NK-92 (cell line): ENCODE data around the gene VMO1.
"Not testable (repeated sequence)": the region's sequence is repeated elsewhere in the genome, so short reads cannot be mapped to it uniquely, and the experiment has no call there.

ENCODE experiments used
- DNase-seq: peaks from one replicate; lab custom pipeline; 2025; ENCODE audit not compliant: unreplicated experiment; lab: John Stamatoyannopoulos, UW

The VMO1 gene, protein sequence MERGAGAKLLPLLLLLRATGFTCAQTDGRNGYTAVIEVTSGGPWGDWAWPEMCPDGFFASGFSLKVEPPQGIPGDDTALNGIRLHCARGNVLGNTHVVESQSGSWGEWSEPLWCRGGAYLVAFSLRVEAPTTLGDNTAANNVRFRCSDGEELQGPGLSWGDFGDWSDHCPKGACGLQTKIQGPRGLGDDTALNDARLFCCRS

DNA sequence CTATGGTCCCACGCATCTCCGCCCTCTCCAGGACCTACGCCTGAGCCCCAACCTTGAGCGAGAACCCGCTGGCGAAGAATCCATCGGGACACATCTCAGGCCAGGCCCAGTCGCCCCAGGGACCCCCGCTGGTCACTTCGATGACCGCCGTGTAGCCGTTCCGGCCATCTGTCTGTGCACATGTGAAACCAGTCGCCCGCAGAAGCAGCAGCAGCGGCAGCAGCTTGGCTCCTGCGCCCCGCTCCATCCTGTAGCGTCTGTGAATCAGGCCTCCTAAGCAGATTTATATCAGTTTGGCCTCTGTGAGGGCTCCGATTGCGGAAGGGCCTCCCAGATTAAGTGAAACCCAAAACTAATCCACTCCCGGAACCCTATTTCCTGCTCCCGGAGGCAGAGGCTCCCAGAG is at the start of gene VMO1:
Gene VMO1, minus strand, starts transcription at position 259 of the 406 bp plus-strand sequence. Its CDS starts 12 bp downstream, at position 247.
- DNase-seq = no peak

DNA sequence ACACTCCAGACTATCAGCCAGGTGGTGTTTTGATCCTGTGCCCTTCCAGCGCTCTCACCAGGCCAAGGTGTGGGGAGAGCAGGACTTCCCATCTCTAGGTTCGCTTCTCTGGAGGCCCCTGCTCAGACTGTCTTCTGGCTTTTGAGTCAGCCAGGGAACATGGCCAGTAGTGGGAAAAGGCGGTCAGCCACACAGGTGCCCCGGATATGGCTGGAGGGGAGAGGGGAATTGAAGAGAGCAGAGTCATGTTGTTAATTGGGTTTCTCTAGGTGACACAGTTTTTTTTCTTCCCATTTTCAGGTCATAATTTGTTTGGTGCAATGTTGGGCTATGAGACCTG is 48.5 kb upstream of the VMO1 start:
- no peak for DNase-seq

DNA sequence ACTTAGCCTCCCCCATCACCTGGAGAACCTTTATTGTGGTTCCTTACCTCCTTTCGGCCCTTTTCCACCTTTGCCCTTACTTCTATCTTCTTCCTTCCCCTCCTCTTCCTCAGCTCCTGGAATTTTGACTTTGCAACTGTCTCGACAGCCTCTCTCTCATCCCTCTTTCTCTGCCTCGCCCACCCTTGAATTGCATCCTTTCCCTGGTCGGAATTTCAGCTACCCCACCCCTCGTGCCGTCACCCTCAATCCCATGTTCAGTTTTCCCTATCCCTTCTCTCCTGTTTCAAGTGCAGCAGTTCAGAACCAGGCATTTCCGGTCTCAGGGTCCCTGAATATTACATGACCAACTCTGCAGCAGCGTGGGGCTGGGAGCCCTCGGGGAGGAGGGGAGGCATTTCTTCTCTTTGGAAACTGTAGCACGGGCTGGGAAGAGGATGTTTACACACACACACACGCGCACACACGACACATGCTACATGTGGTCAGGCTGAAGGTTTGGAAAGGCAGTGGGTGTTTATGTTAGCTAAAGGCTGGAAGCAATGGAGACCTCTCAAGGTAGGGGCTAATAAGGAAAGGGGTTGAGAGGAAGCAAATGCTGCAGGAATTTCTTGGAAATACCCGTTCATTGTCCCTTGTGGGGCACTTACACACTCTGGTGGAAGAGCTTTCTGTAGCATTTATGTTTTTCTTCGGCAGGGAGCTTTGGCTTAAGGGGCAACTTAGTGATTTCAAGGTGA is 47.9 kb upstream of the VMO1 start:
- no peak for DNase-seq

DNA sequence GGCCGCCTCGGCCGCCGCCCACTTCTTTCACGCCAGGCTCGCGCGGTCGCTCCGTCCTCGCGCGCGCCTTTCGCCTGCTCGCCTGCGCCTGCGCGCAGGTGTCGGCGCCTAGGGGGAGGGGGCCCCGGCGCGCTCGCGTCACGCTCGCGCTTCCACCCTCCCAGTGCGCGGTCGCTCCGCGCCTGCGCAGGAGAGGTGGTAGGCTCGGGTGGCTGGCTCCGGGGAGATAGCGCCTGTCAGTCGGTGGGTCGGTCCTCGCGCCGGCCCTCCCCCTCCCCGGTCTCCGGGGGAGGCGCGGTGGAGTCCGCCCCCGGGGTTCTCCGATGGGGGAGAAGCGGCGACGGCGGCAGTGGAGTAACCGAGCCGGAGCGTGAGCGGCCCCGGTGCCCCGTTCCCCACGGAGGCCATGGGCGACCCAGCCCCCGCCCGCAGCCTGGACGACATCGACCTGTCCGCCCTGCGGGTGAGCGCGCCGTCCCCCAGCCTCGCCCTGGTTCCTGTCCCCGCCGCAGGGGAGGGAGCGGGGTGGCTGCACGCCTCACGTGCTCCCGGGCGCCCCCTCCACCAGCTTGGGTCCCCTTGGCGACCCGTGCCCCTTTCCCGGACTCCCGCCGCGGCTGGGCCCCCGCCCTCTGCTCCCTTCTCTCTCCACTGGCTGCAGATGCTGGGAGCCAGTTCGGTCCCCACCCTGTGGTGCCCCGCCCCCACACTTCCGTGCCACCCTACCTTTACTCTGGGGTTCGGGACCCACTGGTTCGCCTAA is 47.2 kb upstream of the VMO1 start, which contains the start of gene MINK1:
Gene MINK1, plus strand, starts transcription at position 163 of the 763 bp plus-strand sequence. Its CDS starts 244 bp downstream, at position 407.
- no peak for DNase-seq

DNA sequence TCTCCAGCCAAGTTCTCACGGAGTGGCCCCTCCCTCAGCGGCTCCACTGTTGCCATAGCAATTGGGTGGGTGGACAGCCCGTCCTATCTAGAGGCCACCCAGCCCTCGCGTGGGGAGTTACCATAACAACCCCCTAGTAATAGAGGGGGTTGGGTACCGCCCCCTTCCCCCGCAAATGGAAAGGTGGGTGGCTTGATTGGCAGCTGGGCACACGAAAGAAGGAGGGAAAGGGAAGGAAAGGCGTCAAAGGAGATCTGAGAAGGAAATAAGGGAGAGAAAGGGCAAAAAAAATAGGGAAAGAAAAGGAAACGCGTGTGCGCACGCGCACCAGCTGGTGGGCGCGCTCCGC is 46.6 kb upstream of the VMO1 start:
- not testable (repeated sequence) for DNase-seq

DNA sequence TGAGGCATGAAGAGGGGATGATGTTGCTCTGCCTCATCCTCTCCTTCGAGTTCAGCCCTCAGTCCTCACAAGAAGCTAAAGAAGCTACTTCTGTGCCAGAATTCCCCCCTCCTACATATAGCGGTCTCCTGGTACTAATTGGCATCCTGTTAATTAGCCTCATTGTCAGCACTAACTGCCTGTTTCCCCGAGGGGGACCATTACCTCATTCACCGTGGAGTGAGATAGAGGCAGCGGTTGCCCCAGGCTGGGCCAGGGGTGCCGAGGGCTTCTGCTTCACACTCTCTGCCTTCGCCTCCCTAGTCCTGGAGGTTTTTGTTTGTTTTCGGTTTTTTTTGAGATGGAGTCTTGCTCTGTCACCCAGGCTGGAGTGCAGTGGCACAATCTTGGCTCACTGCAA is 41.2 kb upstream of the VMO1 start:
- no peak for DNase-seq

DNA sequence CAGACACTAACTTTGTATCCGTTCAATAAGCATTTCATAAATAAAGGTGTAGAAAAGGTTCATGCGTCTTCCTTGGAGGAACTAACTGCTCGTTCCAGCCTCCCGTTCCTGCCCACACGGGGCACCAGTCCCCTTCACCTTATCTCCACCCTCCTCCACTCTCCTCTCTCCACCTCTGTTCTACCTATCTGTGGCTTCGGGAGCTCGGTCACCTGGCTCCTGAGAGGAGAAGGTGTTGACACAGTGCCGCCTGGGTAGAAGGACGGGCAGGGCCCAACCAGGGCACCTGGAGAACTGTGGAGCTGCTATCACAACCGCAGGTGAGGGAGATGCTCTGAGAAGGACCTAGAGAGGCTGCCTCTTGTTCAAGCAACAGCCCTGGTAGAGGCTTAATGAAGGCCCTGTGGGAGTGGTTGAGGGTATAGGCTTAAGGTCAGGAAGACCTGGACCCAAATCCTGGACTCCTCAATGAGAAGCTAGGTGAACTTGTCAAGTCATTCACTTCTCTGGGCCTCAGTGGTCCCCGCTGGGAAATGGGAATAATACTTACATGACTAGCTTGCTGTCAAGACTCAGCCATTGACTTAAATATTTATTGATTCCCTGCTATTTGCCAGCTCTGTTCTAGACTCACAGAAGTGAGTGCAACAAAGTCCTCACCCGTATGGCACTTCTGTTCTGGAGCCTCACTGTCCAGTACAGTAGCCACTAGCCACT is 37.4 kb upstream of the VMO1 start:
- no peak for DNase-seq

DNA sequence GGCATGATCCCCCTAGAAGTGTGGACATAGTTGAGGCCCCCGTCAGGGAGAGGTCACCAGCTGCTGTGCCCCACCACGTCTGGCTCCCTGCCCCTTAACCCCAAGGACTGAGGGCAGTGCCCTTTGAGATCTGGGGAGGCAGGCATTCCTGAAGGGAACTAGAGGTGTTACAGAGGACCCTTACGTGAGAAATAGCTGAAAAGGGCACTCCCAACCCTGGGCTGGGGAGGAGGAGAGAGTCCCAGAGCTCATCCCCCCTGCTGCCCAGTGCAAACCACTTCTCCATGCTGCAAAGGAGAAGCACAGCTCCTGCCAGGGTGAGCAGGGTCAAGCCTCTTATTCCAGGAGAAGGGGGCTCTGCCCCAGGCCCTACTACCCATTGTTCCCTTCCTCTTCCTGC is 36.7 kb upstream of the VMO1 start:
- DNase-seq = no peak

DNA sequence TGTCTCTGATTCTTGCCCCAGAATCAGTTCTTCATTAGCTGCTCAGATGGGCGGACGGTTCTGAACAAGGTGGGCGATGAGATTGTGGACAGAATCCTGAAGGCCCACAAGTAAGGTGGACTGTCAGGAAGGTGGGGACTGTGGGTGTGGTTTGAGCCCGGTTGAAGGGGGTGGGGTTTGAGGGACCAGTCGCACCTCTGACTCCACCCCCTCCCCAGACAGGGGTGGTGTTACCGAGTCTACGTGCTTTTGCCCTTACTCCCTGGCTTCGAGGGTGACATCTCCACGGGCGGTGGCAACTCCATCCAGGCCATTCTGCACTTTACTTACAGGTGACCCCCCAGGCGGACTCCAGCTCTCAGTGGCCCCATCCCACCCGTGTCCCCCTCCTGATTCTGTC is 32.1 kb upstream of the VMO1 start:
- DNase-seq = no peak

DNA sequence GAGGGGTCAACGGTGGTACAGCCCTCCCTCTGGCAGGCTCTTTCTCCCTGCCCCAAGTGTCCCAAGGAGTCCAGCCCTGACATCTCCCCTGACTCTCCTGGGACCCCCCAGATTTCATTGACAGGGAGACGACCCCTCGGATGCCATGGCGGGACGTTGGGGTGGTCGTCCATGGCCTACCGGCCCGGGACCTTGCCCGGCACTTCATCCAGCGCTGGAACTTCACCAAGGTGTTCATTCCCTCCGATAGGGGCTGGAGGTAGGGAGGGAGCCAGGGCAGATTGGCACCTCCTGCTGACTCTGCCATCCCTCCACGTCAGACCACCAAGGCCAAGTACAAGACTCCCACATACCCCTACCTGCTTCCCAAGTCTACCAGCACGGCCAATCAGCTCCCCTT is 30.7 kb upstream of the VMO1 start:
- no peak for DNase-seq

DNA sequence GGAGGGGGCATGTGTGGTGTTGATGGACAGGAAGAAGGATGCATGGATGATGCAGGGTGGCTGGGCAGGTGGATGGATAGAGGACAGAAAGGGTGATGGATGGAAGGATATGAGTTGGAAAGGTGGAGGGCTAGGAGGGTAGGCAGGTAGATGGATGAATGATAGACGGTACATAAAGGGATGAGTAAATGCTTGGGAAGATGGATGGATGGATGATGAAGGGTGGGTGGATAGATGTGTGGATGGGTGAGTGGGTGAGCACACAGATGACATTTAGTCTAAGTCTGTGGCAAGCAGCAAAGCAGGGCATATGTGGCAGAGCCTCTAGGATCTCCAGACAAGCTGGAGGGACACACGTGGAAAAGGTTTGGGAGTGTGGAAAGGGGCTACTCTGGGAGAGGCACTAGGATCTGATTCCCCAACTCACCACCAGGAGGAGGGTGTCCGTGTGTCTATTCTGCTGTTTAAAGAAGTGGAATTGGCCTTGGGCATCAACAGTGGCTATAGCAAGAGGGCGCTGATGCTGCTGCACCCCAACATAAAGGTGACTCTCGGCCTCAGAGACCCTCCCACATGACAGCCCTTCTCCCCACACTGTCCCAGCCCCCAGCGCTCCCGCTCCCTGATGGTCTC is 29.0 kb upstream of the VMO1 start:
- DNase-seq = no peak

DNA sequence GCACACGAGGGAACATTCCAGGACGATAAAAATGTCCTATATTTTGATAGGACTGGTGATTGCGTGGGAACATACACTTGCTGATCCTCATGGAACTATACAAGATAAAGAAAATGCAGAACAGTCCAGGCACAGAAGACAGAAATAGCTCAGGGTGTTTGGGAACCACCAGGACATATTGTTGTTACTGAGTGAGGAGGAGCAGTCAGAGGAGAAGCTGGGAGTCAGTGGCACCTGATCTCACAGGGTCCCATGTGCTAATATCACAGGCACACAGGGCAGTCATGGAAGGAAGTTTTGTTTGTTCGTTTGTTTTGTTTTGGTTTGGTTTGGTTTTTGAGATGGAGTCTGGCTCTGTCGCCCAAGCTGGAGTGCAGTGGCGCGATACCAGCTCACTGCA is 26.5 kb upstream of the VMO1 start:
- DNase-seq = no peak

DNA sequence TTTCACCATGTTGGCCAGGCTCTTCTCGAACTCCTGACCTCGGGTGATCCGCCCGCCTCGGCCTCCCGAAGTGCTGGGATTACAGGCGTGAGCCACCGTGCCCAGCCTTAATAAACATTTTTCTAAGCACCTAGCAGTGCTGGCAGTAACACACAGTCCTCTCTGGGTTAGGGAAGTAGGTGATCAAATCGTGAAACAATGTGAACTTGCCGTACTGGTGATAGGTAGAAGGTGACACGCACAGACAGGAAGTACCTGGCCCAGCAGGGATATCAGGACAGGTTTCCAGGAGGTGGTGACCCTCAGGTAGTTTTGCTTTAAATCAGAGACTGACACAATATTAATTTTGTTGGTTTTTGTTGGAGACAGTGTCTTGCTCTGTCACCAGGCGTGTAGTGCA is 25.3 kb upstream of the VMO1 start:
- no peak for DNase-seq

DNA sequence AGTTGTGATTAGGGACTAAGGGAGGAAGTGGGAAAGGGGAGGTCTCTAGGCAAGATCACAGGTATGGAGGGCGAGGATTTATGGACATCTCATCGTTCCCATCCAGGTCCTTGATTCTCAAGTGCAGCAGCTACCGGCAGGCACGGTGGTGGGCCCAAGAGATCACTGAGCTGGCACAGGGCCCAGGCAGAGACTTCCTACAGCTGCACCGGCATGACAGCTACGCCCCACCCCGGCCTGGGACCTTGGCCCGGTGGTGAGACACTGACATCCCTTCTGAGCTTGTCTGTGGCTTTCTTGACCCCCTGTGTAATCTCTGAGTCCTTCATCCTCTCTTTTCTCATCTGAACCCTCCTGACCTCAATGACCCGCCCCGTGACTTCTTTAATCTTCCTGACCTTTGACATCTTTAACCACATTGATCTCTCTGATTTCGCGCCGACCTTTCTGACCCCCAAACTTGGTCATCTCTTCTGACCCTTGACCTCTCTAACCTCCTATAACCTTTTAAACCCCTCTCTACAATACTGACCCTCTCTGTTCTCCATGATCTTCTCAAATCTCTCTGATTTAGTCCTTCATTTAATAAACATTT is 24.6 kb upstream of the VMO1 start:
- DNase-seq = no peak

DNA sequence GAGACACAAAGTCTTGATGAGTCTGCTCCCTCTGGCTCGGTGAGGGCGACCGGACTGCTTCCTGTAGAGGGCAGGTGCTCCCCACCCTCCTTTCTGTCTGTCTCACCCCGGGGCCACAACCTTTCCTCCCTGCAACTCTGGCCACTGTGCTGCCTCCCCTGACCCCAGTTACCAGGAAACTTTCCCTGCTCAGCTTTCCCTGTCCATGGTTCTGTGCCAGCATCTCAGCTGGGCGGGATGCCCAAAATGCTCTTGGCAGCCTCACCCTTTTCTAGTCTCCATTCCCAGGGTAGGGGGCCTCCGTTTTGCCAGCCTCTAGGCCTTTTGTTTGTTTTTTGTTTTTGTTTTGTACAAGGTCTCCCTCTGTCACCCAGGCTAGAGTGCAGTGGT is 22.2 kb upstream of the VMO1 start:
- DNase-seq = no peak

DNA sequence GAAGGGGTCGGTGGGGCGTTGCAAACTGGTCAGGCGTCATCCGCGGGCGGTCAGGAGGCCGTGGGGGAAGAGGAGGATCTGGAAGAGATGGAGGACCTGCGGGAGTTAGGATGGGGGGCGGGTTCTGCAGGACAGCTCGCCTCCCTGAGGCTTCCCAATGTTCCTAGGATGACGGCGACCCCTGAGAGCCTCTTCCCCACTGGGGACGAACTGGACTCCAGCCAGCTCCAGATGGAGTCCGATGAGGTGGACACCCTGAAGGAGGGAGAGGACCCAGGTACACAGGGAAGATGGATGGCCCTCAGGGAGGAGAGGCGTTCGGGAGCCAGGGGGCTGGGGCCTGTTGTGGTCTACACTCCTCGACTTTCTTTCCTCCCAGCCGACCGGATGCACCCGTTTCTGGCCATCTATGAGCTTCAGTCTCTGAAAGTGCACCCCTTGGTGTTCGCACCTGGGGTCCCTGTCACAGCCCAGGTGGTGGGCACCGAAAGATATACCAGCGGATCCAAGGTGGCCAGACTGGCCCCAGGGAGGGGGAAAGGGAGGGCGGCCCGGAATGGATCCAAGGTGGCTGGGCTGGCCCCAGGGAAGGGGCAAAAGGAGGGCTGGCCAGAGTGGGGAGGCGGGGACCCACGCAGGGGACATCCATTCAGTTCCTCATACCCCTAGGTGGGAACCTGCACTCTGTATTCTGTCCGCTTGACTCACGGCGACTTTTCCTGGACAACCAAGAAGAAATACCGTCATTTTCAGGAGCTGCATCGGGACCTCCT is 21.6 kb upstream of the VMO1 start:
- DNase-seq = no peak

DNA sequence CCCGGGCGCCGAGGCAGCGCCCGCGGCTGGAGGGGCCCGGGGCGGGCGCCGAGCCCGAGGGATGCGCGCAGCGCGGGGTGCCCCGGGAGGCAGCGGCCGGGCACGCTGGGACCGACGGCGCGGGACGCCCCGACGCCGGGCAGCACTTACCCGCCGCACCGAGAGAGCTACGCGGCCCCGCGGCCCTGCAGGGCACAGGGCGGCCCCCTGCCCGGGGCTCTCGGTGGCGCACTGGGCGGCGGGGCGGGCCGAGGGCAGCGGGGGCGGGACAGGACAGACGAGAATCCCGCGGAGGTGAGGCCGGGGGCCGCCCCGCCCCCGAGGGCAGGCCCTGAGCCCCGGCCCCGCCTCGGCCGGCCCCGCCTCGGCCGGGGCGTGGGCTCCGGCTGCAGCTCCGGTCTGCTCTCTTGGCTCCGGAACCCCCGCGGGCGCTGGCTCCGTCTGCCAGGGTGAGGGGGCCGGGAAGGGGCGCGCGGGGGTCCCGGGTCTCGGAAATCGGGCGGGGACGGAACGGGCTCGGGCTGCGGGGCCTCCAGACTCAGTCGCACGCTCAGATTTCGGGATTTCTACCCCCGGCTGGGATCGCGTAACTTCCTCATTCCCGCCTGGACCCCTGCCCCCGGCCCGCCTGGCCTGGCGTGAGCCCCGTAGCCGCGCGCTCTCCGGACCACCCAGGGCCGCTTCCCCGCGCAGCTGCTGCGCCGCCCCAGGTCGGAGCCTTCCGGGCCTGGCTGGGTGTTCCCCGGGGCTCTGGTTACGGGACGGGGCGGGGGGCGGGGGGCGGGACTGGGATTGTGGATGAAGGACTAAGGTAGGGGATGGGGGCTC is 20.8 kb upstream of the VMO1 start, which contains the start of gene PLD2:
Gene PLD2, plus strand, starts transcription at position 376 of the 828 bp plus-strand sequence. CDS start 621 bp downstream, outside the sequence.
- no peak for DNase-seq

DNA sequence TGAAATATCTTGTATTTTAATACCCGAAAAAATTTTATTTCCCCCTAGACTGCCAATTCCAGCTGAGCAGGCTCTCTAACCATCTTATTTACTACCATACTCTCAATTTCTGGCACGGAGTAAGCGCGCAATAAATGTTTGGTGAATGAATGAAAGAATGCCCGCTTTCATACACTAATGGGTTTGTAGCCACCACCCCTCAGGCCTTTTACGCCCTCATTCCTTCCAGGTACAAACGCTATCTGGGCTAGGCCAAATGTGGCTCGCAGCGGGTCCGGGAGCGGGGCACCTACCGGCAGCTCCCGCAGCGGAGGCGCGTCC is 20.3 kb upstream of the VMO1 start:
- no peak for DNase-seq

DNA sequence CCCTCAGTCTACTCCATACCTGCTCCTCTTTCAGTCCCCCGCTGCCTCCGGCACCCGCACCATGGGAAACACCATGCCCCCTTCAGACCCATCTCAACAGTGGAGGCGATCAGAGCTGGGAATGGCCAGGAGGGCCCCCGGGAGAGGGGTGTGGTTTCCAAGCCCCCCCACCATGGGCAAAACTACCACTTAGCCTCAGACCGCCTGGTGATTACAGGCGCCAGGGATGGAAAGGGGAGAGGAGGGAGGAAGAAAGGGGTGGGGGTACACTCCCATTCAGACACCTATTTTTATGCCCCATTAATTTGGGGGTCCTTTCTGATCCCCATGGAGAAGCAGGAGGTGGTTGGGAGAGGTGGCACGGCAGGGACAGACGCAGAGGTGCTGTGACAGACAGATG is 16.1 kb upstream of the VMO1 start, which contains the start of gene C17orf114:
Gene C17orf114, minus strand, starts transcription at position 101 of the 400 bp plus-strand sequence.
- DNase-seq = no peak
